Adrenal gland (tissue), 5 donors: Measurements from ENCODE around the gene MFSD12.

Source experiments
- CTCF ChIP-seq, 6 experiments: fragments of 450-650 bp in 4 of 6; fragments of 200-600 bp in 2 of 6; sonication (generic) in 1 of 6; IDR thresholded peaks; 1 replicate in 5 of 6; 2 replicates in 1 of 6; pipeline versions ENCODE4 v1.5.1 to v1.8.0; 2016 to 2021; ENCODE audit warnings: antibody characterized with exemption in 6 of 6, mild to moderate bottlenecking in 2 of 6, moderate library complexity in 1 of 6
- POLR2A ChIP-seq, 2 donors: fragments of 450-650 bp; IDR thresholded peaks; one replicate each; pipeline ENCODE4 v1.6.1; 2017; ENCODE audit warnings: antibody characterized with exemption in 2 of 2, mild to moderate bottlenecking in 2 of 2, moderate library complexity in 1 of 2
- donor health status: DM: no; HTN: no; CAD: no.

DNA sequence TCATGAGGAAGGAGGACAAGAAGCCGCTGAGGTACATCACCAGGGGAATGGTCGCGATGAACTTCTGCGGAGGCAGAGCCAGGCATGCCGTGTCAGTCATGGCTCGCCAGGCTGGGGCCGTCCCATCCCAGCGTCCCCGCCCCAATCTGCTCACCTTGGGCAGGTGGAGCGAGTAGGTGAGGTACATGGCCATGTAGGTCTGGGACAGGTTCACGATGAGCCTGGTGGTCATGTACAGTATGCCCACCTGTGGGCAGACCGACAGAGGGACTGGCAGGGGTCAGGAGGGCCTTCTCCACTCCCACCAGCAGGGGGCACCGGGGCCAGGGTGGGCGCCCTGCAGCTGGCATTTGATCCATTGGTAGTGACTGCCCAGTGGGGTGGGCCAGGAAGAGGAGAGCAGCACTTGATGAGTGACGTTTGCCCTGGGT lies 10.1 kb downstream of the MFSD12 start:
- TF ChIP-seq CTCF (IDR thresholded peaks at IDR 0.05): peak in 5 of 6 experiments; percentile 17 to 45 (median 31)
- TF ChIP-seq POLR2A (IDR thresholded peaks at IDR 0.05): no peak
